Lower lobe of right lung (tissue), 2 donors: ENCODE results near the gene CXCL8. TPM values are rescaled to one million over a fixed set of nuclear protein-coding genes. Genes with fewer than 3 reads are reported as not detected.
A peak's percentile ranks its signal among the peaks of the same experiment; 100 is the strongest.

Experiments
- ATAC-seq, 2 donors: fragments of 200-7000 bp; cut with Tn5 transposase; one replicate each; pipeline ENCODE4 v1.9.1; 2020 to 2022; ENCODE audit warnings: mild to moderate bottlenecking in 2 of 2, moderate library complexity in 2 of 2
- DNase-seq: peaks from one replicate; pipeline ENCODE4 v3.0.0-alpha.2; 2020
- H3K27ac ChIP-seq: fragments of 200-600 bp; one replicate; pipeline ENCODE4 v1.8.0; 2022
- H3K27me3 ChIP-seq: fragments of 200-600 bp; one replicate; pipeline ENCODE4 v1.8.0; 2022; ENCODE audit warnings: low read depth
- H3K36me3 ChIP-seq: fragments of 200-600 bp; one replicate; pipeline ENCODE4 v1.8.0; 2022; ENCODE audit warnings: mild to moderate bottlenecking
- H3K4me1 ChIP-seq: fragments of 200-600 bp; one replicate; pipeline ENCODE4 v1.8.0; 2022
- H3K4me3 ChIP-seq: fragments of 200-600 bp; one replicate; pipeline ENCODE4 v1.8.0; 2022; ENCODE audit warnings: mild to moderate bottlenecking
- H3K9me3 ChIP-seq: fragments of 200-600 bp; one replicate; pipeline ENCODE4 v1.8.0; 2022
- intact Hi-C: fragments of 100-400 bp; cut with DNase I; formaldehyde crosslinking; loops from one replicate; pipeline ENCODE4 v1.11.0; 2022
- total RNA-seq: library from RNA; stranded (reverse); fragmentation: NEBNext Ultra II Directional; extraction: Animal tissue kit (Norgen Biotek cat#: 25700); gene quantifications from one replicate; pipeline ENCODE4 v1.2.1, GENCODE V29; 2021
- TF ChIP-seq, protein P1 (sequence below): fragments of 200-600 bp; IDR thresholded peaks from one replicate; pipeline ENCODE4 v1.8.0; 2022; ENCODE audit warnings: antibody characterized with exemption, mild to moderate bottlenecking
- donor health status: DM: no; HTN: yes; CAD: no; lungs with severe emphysema.

CXCL8 gene
- total RNA-seq, 1 donor from 2014 or later = 6.2 TPM

GRCh38 chr4:73709451-73710033 lies 30.8 kb upstream of the CXCL8 start:
- TF ChIP-seq, protein P1, sequence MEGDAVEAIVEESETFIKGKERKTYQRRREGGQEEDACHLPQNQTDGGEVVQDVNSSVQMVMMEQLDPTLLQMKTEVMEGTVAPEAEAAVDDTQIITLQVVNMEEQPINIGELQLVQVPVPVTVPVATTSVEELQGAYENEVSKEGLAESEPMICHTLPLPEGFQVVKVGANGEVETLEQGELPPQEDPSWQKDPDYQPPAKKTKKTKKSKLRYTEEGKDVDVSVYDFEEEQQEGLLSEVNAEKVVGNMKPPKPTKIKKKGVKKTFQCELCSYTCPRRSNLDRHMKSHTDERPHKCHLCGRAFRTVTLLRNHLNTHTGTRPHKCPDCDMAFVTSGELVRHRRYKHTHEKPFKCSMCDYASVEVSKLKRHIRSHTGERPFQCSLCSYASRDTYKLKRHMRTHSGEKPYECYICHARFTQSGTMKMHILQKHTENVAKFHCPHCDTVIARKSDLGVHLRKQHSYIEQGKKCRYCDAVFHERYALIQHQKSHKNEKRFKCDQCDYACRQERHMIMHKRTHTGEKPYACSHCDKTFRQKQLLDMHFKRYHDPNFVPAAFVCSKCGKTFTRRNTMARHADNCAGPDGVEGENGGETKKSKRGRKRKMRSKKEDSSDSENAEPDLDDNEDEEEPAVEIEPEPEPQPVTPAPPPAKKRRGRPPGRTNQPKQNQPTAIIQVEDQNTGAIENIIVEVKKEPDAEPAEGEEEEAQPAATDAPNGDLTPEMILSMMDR = no peak
- intact Hi-C loops = no loop called here
- H3K27me3 ChIP-seq = no peaks in the 10 kb centered on the region
- DNase-seq (no peak), ATAC-seq (peak in 1 of 2 donors; percentile 26)
- H3K4me3 ChIP-seq = no peak overlapping the region
- H3K36me3 ChIP-seq = no peaks in the 10 kb centered on the region
- no peaks in the 10 kb centered on the region for H3K9me3 ChIP-seq
- no peak overlapping the region for H3K27ac ChIP-seq
- peaks cover 21% of the 10 kb centered on the region for H3K4me1 ChIP-seq

DNA sequence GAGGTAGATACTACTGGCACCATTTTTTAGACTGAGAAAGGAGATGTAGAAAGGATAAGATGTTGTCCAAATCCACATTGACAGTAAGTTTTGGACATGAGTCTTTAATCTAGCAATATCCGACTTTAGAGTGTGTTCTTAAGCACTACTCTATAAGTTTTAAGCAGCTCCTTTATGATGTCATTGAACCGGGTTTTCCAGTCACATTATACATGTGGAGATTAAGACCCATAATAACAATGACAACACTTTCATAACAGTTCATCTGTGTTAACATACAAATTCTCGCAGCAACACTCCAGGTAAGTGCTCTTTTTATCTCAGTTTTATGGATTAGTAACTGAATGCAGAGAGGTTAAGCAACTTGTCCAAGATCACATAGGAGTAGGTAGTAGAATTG lies 30.3 kb upstream of the CXCL8 start:
- H3K27ac ChIP-seq = no peak overlapping the region
- ATAC-seq (no peak), DNase-seq (no peak)
- peaks cover 16% of the 10 kb centered on the region for H3K4me1 ChIP-seq
- no peaks in the 10 kb centered on the region for H3K36me3 ChIP-seq
- H3K27me3 ChIP-seq = no peaks in the 10 kb centered on the region
- TF ChIP-seq, protein P1 = no peak
- H3K4me3 ChIP-seq = no peak overlapping the region
- H3K9me3 ChIP-seq = no peaks in the 10 kb centered on the region
- intact Hi-C loops = no loop called here

DNA sequence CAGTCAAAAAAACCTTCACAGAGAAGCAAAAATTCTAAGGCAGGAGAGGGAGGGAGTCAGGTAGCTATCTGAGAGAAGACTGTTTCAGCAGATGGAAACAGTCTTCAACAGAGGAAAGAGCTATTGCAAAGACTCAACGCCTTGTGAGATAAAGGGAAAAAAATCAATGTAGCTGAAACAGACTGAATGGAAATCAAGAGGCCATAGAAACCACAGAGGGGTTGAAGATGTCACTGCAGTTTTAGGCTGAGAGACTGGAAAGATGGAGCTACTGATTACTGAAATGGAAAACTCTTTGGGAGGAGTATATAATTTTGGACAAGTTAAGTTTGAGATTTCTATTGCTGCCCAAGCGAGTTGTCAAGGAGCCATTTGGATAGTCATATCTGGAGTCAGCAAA lies 28.4 kb upstream of the CXCL8 start:
- Histone ChIP-seq H3K4me1 (peaks cover 12% of the 10 kb centered on the region), H3K27ac (no peak overlapping the region), H3K36me3 (no peaks in the 10 kb centered on the region), H3K27me3 (no peaks in the 10 kb centered on the region), H3K9me3 (no peaks in the 10 kb centered on the region), H3K4me3 (no peak overlapping the region)
- intact Hi-C loops = no loop called here
- TF ChIP-seq, protein P1 = no peak
- ATAC-seq (no peak), DNase-seq (no peak)

DNA sequence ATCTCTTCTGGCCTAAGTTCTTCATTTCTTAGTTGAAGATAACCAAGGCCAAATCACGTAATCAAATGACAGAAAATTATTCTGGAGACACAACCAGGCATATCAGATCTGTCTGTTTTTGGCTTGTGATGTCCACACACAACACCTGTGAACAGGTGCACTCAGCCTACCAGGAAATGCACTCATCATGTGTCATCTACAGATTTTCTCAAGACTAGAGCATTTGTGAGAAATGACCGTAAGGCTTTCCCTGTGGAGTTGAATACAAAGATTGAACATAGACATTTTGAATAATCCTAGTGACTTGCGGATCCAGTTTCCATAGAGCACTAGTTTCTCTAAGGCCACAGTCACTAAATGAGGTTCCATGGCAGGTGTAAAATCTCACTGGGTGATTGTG lies 26.7 kb upstream of the CXCL8 start:
- no peak overlapping the region for H3K4me3 ChIP-seq
- DNase-seq (no peak), ATAC-seq (no peak)
- no peak overlapping the region for H3K27ac ChIP-seq
- TF ChIP-seq, protein P1 = no peak
- intact Hi-C loops = no loop called here
- no peaks in the 10 kb centered on the region for H3K9me3 ChIP-seq
- H3K27me3 ChIP-seq = no peaks in the 10 kb centered on the region
- H3K4me1 ChIP-seq = no peaks in the 10 kb centered on the region
- no peaks in the 10 kb centered on the region for H3K36me3 ChIP-seq

DNA sequence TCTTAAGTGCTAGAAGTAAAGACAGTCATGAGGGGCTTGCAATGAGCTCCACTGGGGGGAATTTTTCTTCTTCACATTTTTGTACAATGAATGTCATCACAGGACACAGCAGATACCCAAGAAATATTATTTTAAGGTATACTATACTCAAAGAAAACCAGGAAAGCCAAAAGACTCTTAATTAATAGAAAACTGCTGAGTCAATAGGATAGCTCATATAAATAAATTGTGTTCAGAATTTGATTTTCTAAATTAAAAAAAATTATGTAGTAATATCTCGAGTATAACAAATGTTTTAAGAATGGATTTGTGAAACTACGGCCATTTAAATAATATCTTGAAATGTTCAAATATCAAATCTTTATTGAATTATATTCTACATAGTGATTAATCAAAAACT lies 25.7 kb upstream of the CXCL8 start:
- no peaks in the 10 kb centered on the region for H3K27me3 ChIP-seq
- H3K27ac ChIP-seq = no peak overlapping the region
- no peaks in the 10 kb centered on the region for H3K36me3 ChIP-seq
- DNase-seq (no peak), ATAC-seq (no peak)
- H3K9me3 ChIP-seq = no peaks in the 10 kb centered on the region
- intact Hi-C loops = no loop called here
- TF ChIP-seq, protein P1 = no peak
- no peaks in the 10 kb centered on the region for H3K4me1 ChIP-seq
- no peak overlapping the region for H3K4me3 ChIP-seq
